Measurements from ENCODE around the gene ZNF236.

DNA sequence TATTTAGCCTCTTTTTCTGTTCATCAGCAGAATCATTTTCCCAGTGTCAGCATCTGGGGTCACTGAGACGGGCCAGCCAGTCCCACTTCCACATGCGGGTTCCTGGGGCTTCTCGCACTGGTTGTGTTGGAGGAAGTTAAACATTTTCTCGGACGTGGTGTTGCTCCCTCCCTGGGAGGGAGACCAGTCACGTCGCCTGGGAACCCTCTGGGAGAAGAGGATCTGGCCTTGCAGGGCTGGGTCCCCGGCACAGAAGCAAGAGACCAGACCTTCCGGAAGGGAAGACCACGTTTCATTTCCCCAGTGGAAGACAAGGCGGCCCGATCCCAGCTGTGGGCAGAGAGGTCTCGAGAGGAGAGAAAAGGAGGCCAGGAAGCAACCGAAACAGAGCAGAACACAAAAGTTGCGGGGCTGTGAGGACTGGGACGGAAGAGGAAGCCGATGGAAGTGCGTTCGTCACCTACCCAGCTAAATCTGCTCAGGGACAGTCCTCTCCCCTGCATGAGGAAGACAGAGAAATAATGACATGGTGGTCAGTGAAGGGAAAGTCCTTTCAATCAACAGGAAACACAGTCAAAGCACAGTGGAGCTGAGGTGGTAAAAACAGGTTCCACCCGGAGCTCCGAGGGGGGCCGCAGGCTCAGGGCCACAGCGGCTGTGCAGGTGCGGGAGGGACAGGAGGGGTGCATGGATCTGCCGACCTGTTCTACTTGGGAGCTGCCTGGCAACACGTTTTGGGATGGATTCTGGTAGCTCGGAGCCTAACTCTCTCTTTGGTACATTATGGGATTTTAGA lies 165.9 kb downstream of the ZNF236 start:
- TF ChIP-seq, protein P1, sequence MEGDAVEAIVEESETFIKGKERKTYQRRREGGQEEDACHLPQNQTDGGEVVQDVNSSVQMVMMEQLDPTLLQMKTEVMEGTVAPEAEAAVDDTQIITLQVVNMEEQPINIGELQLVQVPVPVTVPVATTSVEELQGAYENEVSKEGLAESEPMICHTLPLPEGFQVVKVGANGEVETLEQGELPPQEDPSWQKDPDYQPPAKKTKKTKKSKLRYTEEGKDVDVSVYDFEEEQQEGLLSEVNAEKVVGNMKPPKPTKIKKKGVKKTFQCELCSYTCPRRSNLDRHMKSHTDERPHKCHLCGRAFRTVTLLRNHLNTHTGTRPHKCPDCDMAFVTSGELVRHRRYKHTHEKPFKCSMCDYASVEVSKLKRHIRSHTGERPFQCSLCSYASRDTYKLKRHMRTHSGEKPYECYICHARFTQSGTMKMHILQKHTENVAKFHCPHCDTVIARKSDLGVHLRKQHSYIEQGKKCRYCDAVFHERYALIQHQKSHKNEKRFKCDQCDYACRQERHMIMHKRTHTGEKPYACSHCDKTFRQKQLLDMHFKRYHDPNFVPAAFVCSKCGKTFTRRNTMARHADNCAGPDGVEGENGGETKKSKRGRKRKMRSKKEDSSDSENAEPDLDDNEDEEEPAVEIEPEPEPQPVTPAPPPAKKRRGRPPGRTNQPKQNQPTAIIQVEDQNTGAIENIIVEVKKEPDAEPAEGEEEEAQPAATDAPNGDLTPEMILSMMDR (IDR thresholded peaks at IDR 0.05): no peak
- TF ChIP-seq EP300 (IDR thresholded peaks at IDR 0.05): no peak
